ENCODE measurements around the gene CA12.

The CA12 gene

DNA sequence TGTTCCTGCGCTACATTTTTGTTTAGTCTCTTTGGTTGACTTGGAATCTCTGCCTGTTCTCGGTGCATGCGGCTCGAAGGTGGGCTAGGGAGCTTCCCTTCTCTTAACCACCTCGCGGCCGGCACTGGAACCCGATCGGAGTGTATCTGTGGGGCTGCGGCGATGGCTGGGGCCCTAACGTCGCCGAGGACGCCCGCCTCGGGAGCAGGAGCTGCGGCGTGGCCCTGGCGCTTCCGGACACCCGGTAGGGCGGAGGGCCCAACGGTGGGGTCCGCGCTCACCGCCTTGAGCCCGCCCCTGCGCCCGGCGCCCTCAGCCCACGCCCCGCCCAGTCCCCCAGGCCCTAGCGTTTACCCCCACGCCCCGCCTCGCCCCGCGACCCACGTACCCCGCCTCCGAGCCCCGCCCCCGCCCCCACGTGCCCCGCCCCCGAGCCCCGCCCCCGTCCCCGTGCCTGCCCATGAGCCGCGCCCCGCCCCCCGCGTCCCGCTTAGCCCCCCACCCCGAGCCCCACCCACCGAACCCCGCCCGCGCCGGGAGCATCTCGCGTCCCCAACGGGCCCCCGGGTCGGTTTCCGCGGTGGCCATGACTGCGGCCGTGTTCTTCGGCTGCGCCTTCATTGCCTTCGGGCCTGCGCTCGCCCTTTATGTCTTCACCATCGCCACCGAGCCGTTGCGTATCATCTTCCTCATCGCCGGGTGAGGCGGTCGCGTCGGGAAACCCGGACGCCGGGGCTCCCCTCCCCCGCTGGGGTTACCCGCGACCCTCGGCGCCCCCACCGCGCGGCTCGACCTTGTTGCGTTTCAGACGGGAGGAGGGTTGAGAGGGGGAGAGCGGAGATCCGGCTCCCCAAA lies 104.4 kb downstream of the CA12 start, which contains the start of gene APH1B:
Gene APH1B (plus strand): TSS at position 568 of the 855 bp plus-strand sequence. CDS start 19 bp downstream, at position 587.
- in situ Hi-C loops (cut with MboI; ENCODE audit: low sequenced_read_pairs), result no loop called here

DNA sequence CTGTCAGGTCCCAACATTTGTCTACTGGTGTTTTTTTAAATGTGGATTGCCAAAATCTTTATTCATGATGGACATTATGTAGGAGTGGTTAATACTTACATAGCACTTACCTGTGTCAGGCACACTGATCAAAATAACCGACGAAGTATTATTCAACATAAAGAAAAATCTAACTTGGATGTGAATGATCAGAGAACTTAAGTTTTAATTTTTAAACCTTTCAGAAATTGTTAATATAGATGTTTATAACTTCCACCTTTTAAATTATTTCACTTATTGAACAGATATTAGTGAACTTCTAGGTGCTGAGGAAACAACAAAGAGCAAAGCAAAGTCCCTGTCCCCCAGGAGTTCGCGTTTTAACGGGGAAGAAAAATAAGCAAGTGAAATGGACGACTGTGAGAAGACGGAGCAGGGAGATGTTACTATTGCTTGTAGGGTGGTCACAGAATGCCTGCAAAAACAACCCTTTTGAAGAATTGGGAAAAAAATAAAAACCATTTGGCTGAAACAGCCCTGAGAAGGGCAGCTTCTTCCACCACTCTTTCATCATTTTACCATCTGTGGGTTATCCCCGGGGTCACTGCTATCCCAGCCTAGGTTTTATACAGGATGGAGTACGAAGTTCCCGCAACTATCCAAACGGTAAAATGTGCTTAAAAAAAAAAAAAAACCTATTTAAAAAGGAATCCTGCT lies 105.2 kb downstream of the CA12 start:
- in situ Hi-C loops (cut with MboI; ENCODE audit: low sequenced_read_pairs), result no loop called here

DNA sequence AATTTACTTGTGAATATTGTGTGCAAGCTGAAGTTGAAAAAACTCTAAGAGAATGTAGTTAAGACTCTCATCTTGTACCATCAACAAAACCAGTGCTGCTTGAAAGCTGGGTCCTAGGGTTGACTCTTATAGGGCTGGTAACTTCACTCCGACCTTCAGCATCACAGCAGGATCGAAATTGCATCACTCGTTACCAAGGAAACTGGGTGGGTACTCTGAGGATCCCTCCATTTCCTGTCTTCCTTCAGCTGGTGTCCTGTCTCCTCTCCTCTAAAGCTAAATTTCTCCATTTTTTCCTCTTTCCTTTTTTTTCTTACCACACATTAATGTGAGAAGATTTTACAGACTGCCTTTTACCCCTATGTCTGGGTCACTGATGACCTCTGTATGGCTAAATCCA lies 107.2 kb downstream of the CA12 start:
- in situ Hi-C loops (cut with MboI; ENCODE audit: low sequenced_read_pairs), result no loop called here
